Smooth muscle cell of bladder (primary cell): ENCODE data around the gene MAT2B. TPM values are rescaled to one million over a fixed set of nuclear protein-coding genes. Genes with fewer than 3 reads are reported as not detected.

Experiments
- total RNA-seq: library from RNA; depleted of rRNA; stranded (reverse); fragments of >200 nt; gene quantifications from 2 replicates; pipeline ENCODE4 v1.2.3, GENCODE V29; 2014

The MAT2B gene
- 50.5 and 60.6 TPM in 2 replicates for total RNA-seq

DNA sequence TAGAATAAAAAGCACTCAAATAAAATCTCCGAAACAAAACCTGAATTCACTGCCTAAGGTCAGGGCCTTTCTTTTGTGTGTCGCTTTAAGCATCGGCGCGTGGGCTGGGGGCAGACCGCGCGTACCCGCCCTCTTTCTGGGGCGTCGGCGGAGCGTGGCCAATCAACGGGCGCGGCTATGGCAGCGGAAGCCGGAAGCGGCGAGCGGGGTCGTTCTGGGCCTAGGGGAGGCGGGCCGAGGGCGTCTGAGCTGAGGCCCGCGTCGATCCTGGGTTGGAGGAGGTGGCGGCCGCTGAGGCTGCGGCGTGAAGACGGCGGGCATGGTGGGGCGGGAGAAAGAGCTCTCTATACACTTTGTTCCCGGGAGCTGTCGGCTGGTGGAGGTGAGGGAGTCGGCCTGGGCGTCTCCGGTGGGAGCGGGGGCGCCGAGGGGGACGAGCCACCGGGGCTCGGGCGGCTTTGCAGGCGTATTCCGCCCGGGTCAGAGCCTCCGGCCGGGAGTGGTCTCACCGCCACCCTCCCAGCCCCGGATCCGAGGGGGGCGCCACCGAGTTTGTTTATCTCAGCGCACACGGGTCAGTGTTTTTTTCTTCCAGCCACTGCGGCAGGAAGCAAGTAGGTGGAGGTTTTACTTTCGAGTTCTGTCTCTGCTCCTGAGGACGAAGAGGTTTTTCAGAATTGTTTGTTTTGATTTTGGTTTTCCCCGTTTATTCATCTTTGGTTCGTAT is at the start of gene MAT2B:
MAT2B (plus strand) TSS at position 252 of the 727 bp plus-strand sequence; CDS start at position 320, 68 bp downstream.

DNA sequence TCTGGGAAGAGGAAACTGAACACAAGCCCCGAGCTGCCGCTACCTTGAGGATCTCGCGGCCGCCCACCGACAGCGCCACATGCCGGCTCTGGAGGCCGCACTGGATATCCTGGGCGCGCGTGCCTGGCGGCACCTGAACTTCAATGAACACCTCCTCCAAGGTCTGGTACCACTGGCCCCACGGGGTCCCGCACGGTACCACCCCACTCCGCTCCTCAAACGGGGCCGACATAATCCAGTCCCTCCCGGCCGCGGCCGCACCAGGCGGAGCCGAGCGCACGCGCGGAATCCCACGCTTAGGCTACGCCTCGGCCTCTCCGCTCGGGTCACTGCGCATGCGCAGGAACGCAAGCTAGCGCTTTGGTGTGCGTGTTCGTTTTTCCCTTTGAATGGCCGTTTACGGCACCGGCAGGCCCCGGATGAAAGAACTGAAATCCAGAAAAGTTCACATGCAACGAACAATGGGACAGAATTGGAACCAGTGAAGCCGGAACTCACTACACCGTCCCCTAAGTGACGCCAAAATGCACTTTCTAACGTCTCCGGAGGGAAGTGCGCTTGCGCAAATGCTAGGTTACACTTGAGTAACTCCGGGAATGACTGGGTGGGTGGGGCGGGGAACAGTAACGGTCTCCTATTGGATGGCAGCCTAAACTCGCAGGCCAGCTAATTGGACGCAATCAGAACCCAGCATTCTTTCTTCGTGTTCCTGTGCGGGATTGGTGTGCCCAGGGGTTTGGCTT is 45.4 kb upstream of the MAT2B start, which contains the start of gene NUDCD2:
NUDCD2 (minus strand) TSS at position 284 of the 743 bp plus-strand sequence; CDS start at position 232, 52 bp downstream.

DNA sequence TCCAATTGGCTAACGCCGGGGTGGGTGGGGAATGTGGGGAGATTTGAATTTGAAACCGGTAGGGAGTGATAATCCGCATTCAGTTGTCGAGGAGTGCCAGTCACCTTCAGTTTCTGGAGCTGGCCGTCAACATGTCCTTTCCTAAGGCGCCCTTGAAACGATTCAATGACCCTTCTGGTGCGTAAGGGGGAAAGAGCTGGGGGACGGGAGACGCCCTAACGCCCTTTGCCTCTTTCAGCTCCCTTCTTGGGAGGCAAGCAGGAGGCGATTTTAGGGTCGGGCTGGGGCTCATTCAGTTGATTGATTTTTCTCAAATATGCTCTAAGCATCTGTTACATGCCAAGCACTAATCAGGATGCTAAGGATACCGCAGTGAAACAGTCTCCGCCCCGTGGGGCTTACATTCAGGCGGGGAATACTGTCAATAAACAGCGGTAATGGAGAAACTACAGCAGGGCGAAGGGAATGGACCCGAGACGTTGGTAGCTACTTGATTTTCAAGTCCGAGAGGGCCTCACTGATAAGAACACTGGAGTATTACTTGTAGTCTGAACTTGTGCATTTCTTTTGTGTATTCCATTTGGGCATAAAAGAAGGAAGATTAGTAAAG is 44.8 kb upstream of the MAT2B start, which contains the start of gene HMMR:
HMMR (plus strand) TSS at position 71 of the 610 bp plus-strand sequence; CDS start at position 132, 61 bp downstream.

Other genes with a start within 250 kb of the MAT2B start
- 337 and 457 TPM in 2 replicates for gene CCNG1, start 68.0 kb upstream of the MAT2B start, total RNA-seq
- gene NUDCD2, start 45.5 kb upstream of the MAT2B start, total RNA-seq, result 4.0 and 5.1 TPM in 2 replicates
- gene HMMR, start 45.0 kb upstream of the MAT2B start, total RNA-seq, result 4.2 and 5.5 TPM in 2 replicates